Gastroesophageal sphincter (tissue), 4 donors: ENCODE data around the gene NGRN. TPM values are rescaled to one million over a fixed set of nuclear protein-coding genes. Genes with fewer than 3 reads are reported as not detected.
"Not testable (repeated sequence)": the region's sequence is repeated elsewhere in the genome, so short reads cannot be mapped to it uniquely, and the experiment has no call there.

Source experiments
- ATAC-seq: fragments of 150-250 bp; one replicate; pipeline ENCODE4 v1.9.1; 2016; ENCODE audit warnings: mild to moderate bottlenecking, moderate library complexity
- H3K27ac ChIP-seq, 4 donors: fragments of 200-600 bp; sonication (generic) in 3 of 4; 1 replicate in 3 of 4; 2 replicates in 1 of 4; pipeline ENCODE4 v1.5.1; 2016 to 2019
- H3K27me3 ChIP-seq: fragments of 200-600 bp; sonication (generic); one replicate; pipeline ENCODE4 v1.5.1; 2019
- H3K36me3 ChIP-seq, 2 donors: fragments of 200-600 bp; sonication (generic); one replicate each; pipeline ENCODE4 v1.5.1; 2019; ENCODE audit warnings: control low read depth in 1 of 2
- H3K4me1 ChIP-seq, 3 donors: fragments of 200-600 bp; sonication (generic); 1 replicate in 2 of 3; 2 replicates in 1 of 3; pipeline ENCODE4 v1.5.1; 2016 to 2019; ENCODE audit warnings: control low read depth in 2 of 3
- H3K4me3 ChIP-seq, 2 donors: fragments of 200-600 bp; sonication (generic); one replicate each; pipeline ENCODE4 v1.5.1; 2019; ENCODE audit warnings: mild to moderate bottlenecking in 1 of 2, moderate library complexity in 1 of 2
- H3K9me3 ChIP-seq, 3 donors: fragments of 200-600 bp; sonication (generic); one replicate each; pipeline ENCODE4 v1.5.1; 2017 to 2019; ENCODE audit warnings: control low read depth in 2 of 3
- CTCF ChIP-seq, 4 experiments: fragments of 200-600 bp in 2 of 4; fragments of 450-650 bp in 2 of 4; sonication (generic) in 1 of 4; IDR thresholded peaks; one replicate each; pipeline ENCODE4 v1.5.1; 2017 to 2019; ENCODE audit warnings: antibody characterized with exemption in 4 of 4, mild to moderate bottlenecking in 2 of 4, moderate library complexity in 2 of 4
- EP300 ChIP-seq: sonication (generic); formaldehyde crosslinking; IDR thresholded peaks from one replicate; pipeline ENCODE4 v1.6.1; 2017; ENCODE audit warnings: antibody characterized with exemption, mild to moderate bottlenecking
- POLR2A ChIP-seq, 2 donors: fragments of 450-650 bp; IDR thresholded peaks; one replicate each; pipeline ENCODE4 v1.6.1; 2017; ENCODE audit warnings: antibody characterized with exemption in 2 of 2, mild to moderate bottlenecking in 2 of 2, moderate library complexity in 1 of 2
- POLR2AphosphoS5 ChIP-seq: sonication (generic); formaldehyde crosslinking; IDR thresholded peaks from one replicate; pipeline ENCODE4 v1.6.1; 2017; ENCODE audit warnings: antibody characterized with exemption
- WGBS, 2 donors: methylation state at CpG; one replicate each; pipeline ENCODE4 v1.1.5; 2018; ENCODE audit warnings: low coverage in 1 of 2; 5-methylcytosine and 5-hydroxymethylcytosine counted together
- total RNA-seq, 4 donors: library from RNA; depleted of rRNA; stranded (reverse); fragments of >200 nt; gene quantifications; one replicate each; pipeline ENCODE4 v1.1.0, GENCODE V29; 2016

Gene NGRN
- total RNA-seq, 4 donors from 2014 or later = 127 to 182 (median 151) TPM

- Histone ChIP-seq H3K27me3 (no peaks in the 10 kb centered on the region), H3K27ac (no peak overlapping the region), H3K9me3 (no peaks in the 10 kb centered on the region), H3K4me1 (peaks cover 7 to 68% (median 16%) of the 10 kb centered on the region in 3 donors), H3K36me3 (peaks cover 0 to 72% of the 10 kb centered on the region in 2 donors), H3K4me3 (no peak overlapping the region)
- TF ChIP-seq CTCF (IDR thresholded peaks at IDR 0.05) = no peak
- ATAC-seq = no peak
- WGBS, 2 donors = 71 to 73% methylated on average over 5 to 7 of the region's 7 CpGs
These were observed 6.1 kb downstream of the NGRN start for GRCh38 chr15:90271459-90272166.

- not testable (repeated sequence) for H3K4me1 ChIP-seq, H3K27me3 ChIP-seq, H3K9me3 ChIP-seq, ATAC-seq, H3K4me3 ChIP-seq, H3K27ac ChIP-seq
- 83% methylated on average over 2 of the region's 12 CpGs; no CpG with 5 or more reads in 1 of the 2 donors for WGBS, 2 donors
- peaks cover 0 to 22% of the 10 kb centered on the region in 2 donors for H3K36me3 ChIP-seq
These were observed 13.0 kb downstream of the NGRN start for GRCh38 chr15:90278467-90278866.

GRCh38 chr15:90280743-90281142 lies 15.3 kb downstream of the NGRN start:
- H3K36me3 ChIP-seq, H3K27me3 ChIP-seq, H3K4me3 ChIP-seq, H3K4me1 ChIP-seq, H3K9me3 ChIP-seq, H3K27ac ChIP-seq, ATAC-seq: not testable (repeated sequence)
- 78 to 90% methylated on average over 4 to 5 of the region's 5 CpGs for WGBS, 2 donors

- H3K4me3 ChIP-seq, H3K27me3 ChIP-seq, H3K27ac ChIP-seq, H3K9me3 ChIP-seq, H3K36me3 ChIP-seq, ATAC-seq, H3K4me1 ChIP-seq: not testable (repeated sequence)
- WGBS, 2 donors = 65 to 88% methylated on average over 6 of the region's 6 CpGs
These were observed 16.2 kb downstream of the NGRN start for GRCh38 chr15:90281637-90282036.

- H3K9me3 ChIP-seq = no peaks in the 10 kb centered on the region
- H3K27me3 ChIP-seq = no peaks in the 10 kb centered on the region
- H3K27ac ChIP-seq = no peak overlapping the region
- H3K4me3 ChIP-seq = no peak overlapping the region
- TF ChIP-seq POLR2AphosphoS5 (no peak), CTCF (IDR thresholded peaks at IDR 0.05) (peak in 3 of 4 experiments; percentile 9 to 32 (median 12))
- no peak for ATAC-seq
- no peaks in the 10 kb centered on the region for H3K36me3 ChIP-seq
- no peaks in the 10 kb centered on the region for H3K4me1 ChIP-seq
These were observed 21.2 kb downstream of the NGRN start for GRCh38 chr15:90286678-90287077.

GRCh38 chr15:90287101-90287500 lies 21.6 kb downstream of the NGRN start:
- no peaks in the 10 kb centered on the region for H3K36me3 ChIP-seq
- H3K27me3 ChIP-seq = no peaks in the 10 kb centered on the region
- no peak overlapping the region for H3K4me3 ChIP-seq
- H3K9me3 ChIP-seq = no peaks in the 10 kb centered on the region
- no peak for ATAC-seq
- H3K4me1 ChIP-seq = no peaks in the 10 kb centered on the region
- 71 to 89% methylated on average over 1 of the region's 5 CpGs for WGBS, 2 donors
- TF ChIP-seq EP300 = no peak
- no peak for TF ChIP-seq CTCF (IDR thresholded peaks at IDR 0.05)
- no peak for TF ChIP-seq POLR2AphosphoS5
- no peak for TF ChIP-seq POLR2A (IDR thresholded peaks at IDR 0.05)
- H3K27ac ChIP-seq = no peak overlapping the region

GRCh38 chr15:90287946-90288345 lies 22.5 kb downstream of the NGRN start:
- Histone ChIP-seq H3K4me1 (no peaks in the 10 kb centered on the region), H3K36me3 (no peaks in the 10 kb centered on the region), H3K4me3 (no peak overlapping the region), H3K27me3 (no peaks in the 10 kb centered on the region), H3K27ac (no peak overlapping the region), H3K9me3 (no peaks in the 10 kb centered on the region)
- no peak for ATAC-seq
- WGBS, 2 donors = 69 to 84% methylated on average over 3 to 6 of the region's 6 CpGs
- TF ChIP-seq POLR2AphosphoS5 = no peak
- no peak for TF ChIP-seq POLR2A (IDR thresholded peaks at IDR 0.05)
- no peak for TF ChIP-seq CTCF (IDR thresholded peaks at IDR 0.05)
- TF ChIP-seq EP300 = no peak
